Smooth muscle cell (in vitro differentiated cells): ENCODE measurements around the gene LEFTY1. TPM values are rescaled to one million over a fixed set of nuclear protein-coding genes. Genes with fewer than 3 reads are reported as not detected.
A peak's percentile ranks its signal among the peaks of the same experiment; 100 is the strongest.

ENCODE experiments used
- DNase-seq: peaks from one replicate; lab custom pipeline; 2025; ENCODE audit not compliant: unreplicated experiment; lab: John Stamatoyannopoulos, UW
- H2AFZ ChIP-seq: fragments of 200-600 bp; sonication (generic); 2 replicates; pipeline ENCODE4 v1.6.0; 2016; ENCODE audit warnings: antibody characterized with exemption, low read depth, mild to moderate bottlenecking
- H3F3A ChIP-seq: fragments of 200-600 bp; sonication (generic); 2 replicates; pipeline ENCODE4 v1.6.0; 2017; ENCODE audit warnings: antibody characterized with exemption, low read depth
- H3K27ac ChIP-seq: fragments of 200-600 bp; sonication (generic); 2 replicates; pipeline ENCODE4 v1.5.1; 2016; ENCODE audit warnings: low read depth, mild to moderate bottlenecking
- H3K27me3 ChIP-seq: fragments of 200-600 bp; sonication (generic); 2 replicates; pipeline ENCODE4 v1.6.1; 2016; ENCODE audit warnings: low read depth, mild to moderate bottlenecking
- H3K36me3 ChIP-seq: fragments of 200-600 bp; sonication (generic); 2 replicates; pipeline ENCODE4 v1.5.1; 2016; ENCODE audit warnings: low read depth
- H3K4me1 ChIP-seq: fragments of 200-600 bp; sonication (generic); 2 replicates; pipeline ENCODE4 v1.5.1; 2016; ENCODE audit warnings: low read depth
- H3K4me2 ChIP-seq: fragments of 200-600 bp; sonication (generic); 2 replicates; pipeline ENCODE4 v1.6.0; 2016; ENCODE audit warnings: mild to moderate bottlenecking
- H3K4me3 ChIP-seq: fragments of 200-600 bp; sonication (generic); 2 replicates; pipeline ENCODE4 v1.5.1; 2016; ENCODE audit warnings: mild to moderate bottlenecking
- H3K79me2 ChIP-seq: fragments of 200-600 bp; sonication (generic); 2 replicates; pipeline ENCODE4 v1.6.0; 2016; ENCODE audit warnings: low read depth, mild to moderate bottlenecking
- H3K9ac ChIP-seq: fragments of 200-600 bp; sonication (generic); 2 replicates; pipeline ENCODE4 v1.6.0; 2016; ENCODE audit warnings: low read depth
- H3K9me3 ChIP-seq: fragments of 200-600 bp; sonication (generic); replicated peaks from 2 replicates; pipeline ENCODE4 v1.5.1; 2016; ENCODE audit warnings: low read depth
- H4K20me1 ChIP-seq: fragments of 200-600 bp; sonication (generic); 2 replicates; pipeline ENCODE4 v1.6.0; 2016; ENCODE audit warnings: low read depth
- WGBS: methylation state at CpG from one replicate; pipeline ENCODE4 v1.1.7; 2016; ENCODE audit warnings: low lambda C conversion rate; 5-methylcytosine and 5-hydroxymethylcytosine counted together
- polyA plus RNA-seq: library from polyadenylated mRNA; unstranded; fragments of >200 nt; fragmentation: Nextera tagmentation; extraction: Ambion mirVana; gene quantifications from 2 replicates; pipeline ENCODE4 v1.2.1, GENCODE V29; 2016
- total RNA-seq: library from RNA; depleted of rRNA; stranded (reverse); fragments of >200 nt; gene quantifications from 2 replicates; pipeline ENCODE4 v1.2.3, GENCODE V29; 2014
- TF ChIP-seq, protein P1 (sequence below): fragments of 200-600 bp; sonication (generic); IDR thresholded peaks from 2 replicates; pipeline ENCODE4 v1.5.1; 2017; ENCODE audit warnings: borderline replicate concordance, mild to moderate bottlenecking, antibody characterized with exemption; ENCODE audit not compliant: insufficient read depth, poor library complexity, severe bottlenecking

The LEFTY1 gene
- total and polyA plus RNA-seq, 2 experiments from 2014 or later = not detected

DNA sequence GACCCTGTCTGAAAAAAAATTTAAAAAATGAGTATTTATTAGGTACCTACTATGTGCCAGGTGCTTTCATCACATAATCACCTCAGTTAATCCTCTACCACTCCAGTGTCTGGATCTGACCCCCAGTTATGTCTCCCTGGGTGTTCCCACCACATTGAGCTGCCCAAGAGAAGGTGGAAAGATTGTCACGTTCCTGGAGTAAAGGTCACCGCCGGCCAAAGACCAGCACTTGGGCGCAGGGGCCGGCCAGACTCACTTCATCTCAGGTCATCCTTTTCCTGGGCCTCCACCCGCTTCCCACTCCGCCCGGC is 34.4 kb upstream of the LEFTY1 start:
- Histone ChIP-seq H2AFZ (peak overlapping the region; percentile 88), H3K27ac (peak overlapping the region; percentile 73), H3K79me2 (peaks cover 9% of the 10 kb centered on the region), H3K4me2 (peak overlapping the region; percentile 95), H3K9ac (peak overlapping the region; percentile 78), H3K9me3 (no peaks in the 10 kb centered on the region), H4K20me1 (no peaks in the 10 kb centered on the region), H3K4me1 (peaks cover 6% of the 10 kb centered on the region), H3K36me3 (no peaks in the 10 kb centered on the region), H3F3A (no peaks in the 10 kb centered on the region), H3K4me3 (peak overlapping the region; percentile 83), H3K27me3 (no peaks in the 10 kb centered on the region)
- 13% methylated on average over 8 of the region's 8 CpGs for WGBS
- TF ChIP-seq, protein P1, sequence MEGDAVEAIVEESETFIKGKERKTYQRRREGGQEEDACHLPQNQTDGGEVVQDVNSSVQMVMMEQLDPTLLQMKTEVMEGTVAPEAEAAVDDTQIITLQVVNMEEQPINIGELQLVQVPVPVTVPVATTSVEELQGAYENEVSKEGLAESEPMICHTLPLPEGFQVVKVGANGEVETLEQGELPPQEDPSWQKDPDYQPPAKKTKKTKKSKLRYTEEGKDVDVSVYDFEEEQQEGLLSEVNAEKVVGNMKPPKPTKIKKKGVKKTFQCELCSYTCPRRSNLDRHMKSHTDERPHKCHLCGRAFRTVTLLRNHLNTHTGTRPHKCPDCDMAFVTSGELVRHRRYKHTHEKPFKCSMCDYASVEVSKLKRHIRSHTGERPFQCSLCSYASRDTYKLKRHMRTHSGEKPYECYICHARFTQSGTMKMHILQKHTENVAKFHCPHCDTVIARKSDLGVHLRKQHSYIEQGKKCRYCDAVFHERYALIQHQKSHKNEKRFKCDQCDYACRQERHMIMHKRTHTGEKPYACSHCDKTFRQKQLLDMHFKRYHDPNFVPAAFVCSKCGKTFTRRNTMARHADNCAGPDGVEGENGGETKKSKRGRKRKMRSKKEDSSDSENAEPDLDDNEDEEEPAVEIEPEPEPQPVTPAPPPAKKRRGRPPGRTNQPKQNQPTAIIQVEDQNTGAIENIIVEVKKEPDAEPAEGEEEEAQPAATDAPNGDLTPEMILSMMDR = no peak
- DNase-seq = no peak

DNA sequence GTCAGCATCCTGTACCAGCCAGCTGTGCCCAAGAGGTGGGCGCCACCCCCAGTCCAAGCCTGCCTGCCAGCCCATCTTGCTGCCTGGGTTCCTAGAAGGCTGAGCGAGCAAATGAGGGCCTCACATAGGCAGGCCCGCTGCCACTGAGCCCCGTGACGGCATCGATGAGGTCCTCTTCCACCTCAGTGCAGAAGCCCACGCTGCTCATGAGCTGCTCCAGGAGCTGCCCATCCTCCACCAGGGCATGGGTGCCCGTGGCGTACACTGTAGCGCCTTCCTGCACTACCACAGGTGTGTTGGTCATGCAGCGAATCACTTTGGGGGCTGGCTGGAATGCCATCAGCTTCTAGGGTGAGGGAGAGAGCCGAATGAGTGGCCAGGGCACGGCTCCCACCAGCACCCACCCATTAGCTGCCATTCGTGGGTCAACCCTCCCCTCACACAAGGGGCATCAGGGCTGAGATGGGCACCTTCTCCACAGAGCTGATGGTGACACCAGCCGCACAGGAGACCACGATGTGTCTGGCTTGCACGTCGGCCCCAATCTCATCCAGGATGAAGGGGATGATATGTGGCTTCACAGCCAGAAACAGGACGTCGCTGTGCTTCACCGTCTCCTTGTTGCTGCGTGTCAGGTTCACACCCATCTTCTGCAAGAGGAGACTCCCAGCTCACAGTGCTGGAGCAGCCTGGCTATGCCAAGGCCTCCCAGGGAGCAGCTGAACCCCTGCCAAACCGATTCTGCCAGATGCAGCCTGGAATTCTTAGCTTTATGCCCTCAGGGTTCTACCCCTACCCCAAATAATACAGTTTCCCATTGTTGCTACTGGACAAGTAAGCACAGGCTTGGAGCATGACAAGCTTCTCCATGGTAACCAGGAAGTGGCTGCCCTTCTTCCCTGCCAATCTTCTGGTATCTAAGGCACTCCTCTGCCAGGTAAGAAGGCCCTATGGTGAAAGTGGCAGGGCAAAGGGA is 33.1 kb upstream of the LEFTY1 start:
- H2AFZ ChIP-seq = no peak overlapping the region
- H3K36me3 ChIP-seq = no peaks in the 10 kb centered on the region
- peaks cover 6% of the 10 kb centered on the region for H3K4me1 ChIP-seq
- H3K27ac ChIP-seq = no peak overlapping the region
- no peak overlapping the region for H3K4me3 ChIP-seq
- no peak overlapping the region for H3K9ac ChIP-seq
- peaks cover 9% of the 10 kb centered on the region for H3K79me2 ChIP-seq
- H3F3A ChIP-seq = no peaks in the 10 kb centered on the region
- no peaks in the 10 kb centered on the region for H4K20me1 ChIP-seq
- no peak overlapping the region for H3K4me2 ChIP-seq
- DNase-seq = no peak
- 97% methylated on average over 23 of the region's 23 CpGs for WGBS
- H3K27me3 ChIP-seq = no peaks in the 10 kb centered on the region
- TF ChIP-seq, protein P1 = no peak
- no peaks in the 10 kb centered on the region for H3K9me3 ChIP-seq

DNA sequence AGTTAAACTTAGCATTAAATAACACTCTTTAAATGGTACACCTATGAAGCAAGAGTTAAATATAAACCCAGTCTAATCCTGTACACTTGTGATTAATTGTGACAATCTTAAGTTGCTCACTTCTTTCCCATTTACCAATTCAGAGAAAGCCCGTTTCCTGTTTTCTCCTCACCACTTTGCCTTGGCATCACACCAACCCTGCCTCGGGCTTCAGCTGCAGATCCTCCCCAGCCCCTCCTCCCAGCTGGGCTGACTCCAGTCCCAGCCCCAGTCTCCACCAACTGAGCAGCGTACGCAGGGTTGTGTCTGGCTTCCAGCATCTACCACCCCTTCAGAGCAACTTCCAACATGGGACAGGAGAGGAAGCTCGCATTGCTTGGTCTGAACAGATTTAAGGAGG is 31.0 kb upstream of the LEFTY1 start:
- no peak overlapping the region for H3K4me2 ChIP-seq
- no peak overlapping the region for H2AFZ ChIP-seq
- H3K27ac ChIP-seq = no peak overlapping the region
- H3K4me1 ChIP-seq = peaks cover 6% of the 10 kb centered on the region
- no peaks in the 10 kb centered on the region for H4K20me1 ChIP-seq
- no peak overlapping the region for H3K9ac ChIP-seq
- no peaks in the 10 kb centered on the region for H3K36me3 ChIP-seq
- TF ChIP-seq, protein P1 = no peak
- no peaks in the 10 kb centered on the region for H3K27me3 ChIP-seq
- peaks cover 9% of the 10 kb centered on the region for H3K79me2 ChIP-seq
- no peaks in the 10 kb centered on the region for H3K9me3 ChIP-seq
- WGBS = 92% methylated on average over 5 of the region's 5 CpGs
- DNase-seq = no peak
- H3K4me3 ChIP-seq = no peak overlapping the region
- H3F3A ChIP-seq = no peaks in the 10 kb centered on the region
